Calu3 (cell line): ENCODE results near the gene COL20A1. TPM values are rescaled to one million over a fixed set of nuclear protein-coding genes. Genes with fewer than 3 reads are reported as not detected.

Experiments used
- BruUV-seq: library from RNA; stranded (reverse); fragments of 400-500 nt; replicated peaks from 2 replicates; lab custom pipeline; 2021; lab: Mats Ljungman, UMichigan
- CTCF ChIA-PET: fragments of 300-600 bp; sonication (Branson Sonifier 250); formaldehyde crosslinking; loops from one replicate; lab custom pipeline; 2022; ENCODE audit warnings: antibody characterized with exemption; lab: Charles Lee
- DNase-seq: peaks from one replicate; pipeline ENCODE4 v3.0.0; 2022
- H3K27ac Mint-ChIP-seq: one replicate; pipeline ENCODE4 v1.8.0; 2022; ENCODE audit warnings: mixed read lengths; ENCODE audit not compliant: unreplicated experiment
- H3K27me3 Mint-ChIP-seq: one replicate; pipeline ENCODE4 v1.8.0; 2022; ENCODE audit warnings: mixed read lengths; ENCODE audit not compliant: unreplicated experiment
- H3K36me3 Mint-ChIP-seq: one replicate; pipeline ENCODE4 v1.8.0; 2022; ENCODE audit warnings: mild to moderate bottlenecking, moderate library complexity, mixed read lengths; ENCODE audit not compliant: insufficient read depth, unreplicated experiment
- H3K4me1 Mint-ChIP-seq: one replicate; pipeline ENCODE4 v1.8.0; 2022; ENCODE audit warnings: mild to moderate bottlenecking, low read depth, mixed read lengths; ENCODE audit not compliant: unreplicated experiment
- H3K4me3 Mint-ChIP-seq: one replicate; pipeline ENCODE4 v1.8.0; 2022; ENCODE audit warnings: mild to moderate bottlenecking, low read depth, moderate library complexity, mixed read lengths; ENCODE audit not compliant: unreplicated experiment
- H3K9me3 Mint-ChIP-seq: one replicate; pipeline ENCODE4 v1.8.0; 2022; ENCODE audit warnings: low read depth, mixed read lengths; ENCODE audit not compliant: unreplicated experiment
- CTCF ChIP-seq: fragments of 200-600 bp; IDR thresholded peaks from one replicate; pipeline ENCODE4 v1.8.0; 2022; ENCODE audit warnings: antibody characterized with exemption; ENCODE audit not compliant: unreplicated experiment
- intact Hi-C: fragments of 100-400 bp; cut with micrococcal nuclease; formaldehyde crosslinking; loops from one replicate; pipeline ENCODE4 v1.10.0; 2022; ENCODE audit not compliant: unreplicated experiment
- total RNA-seq: library from RNA; stranded (reverse); gene quantifications from 2 replicates; pipeline ENCODE4 v1.2.3, GENCODE V29; 2022

The COL20A1 gene
- total RNA-seq, 1 experiment from 2014 or later: not detected

GRCh38 chr20:63320616-63321147, 27.7 kb downstream of the COL20A1 start:
- no peak for TF ChIP-seq CTCF
- Mint-ChIP-seq H3K27me3 (peaks cover 92% of the 10 kb centered on the region), H3K4me1 (no peaks in the 10 kb centered on the region), H3K36me3 (peaks cover 7% of the 10 kb centered on the region), H3K9me3 (no peaks in the 10 kb centered on the region), H3K4me3 (no peak overlapping the region), H3K27ac (no peak overlapping the region)
- no peak for DNase-seq
- BruUV-seq: no TSS peak
- intact Hi-C loops: no loop called here
- CTCF ChIA-PET: interaction anchor here (1.2 kb wide), 1 partner anchor 11 kb away, joined by 3 read pairs; no protein-coding TSS in a partner anchor

DNA sequence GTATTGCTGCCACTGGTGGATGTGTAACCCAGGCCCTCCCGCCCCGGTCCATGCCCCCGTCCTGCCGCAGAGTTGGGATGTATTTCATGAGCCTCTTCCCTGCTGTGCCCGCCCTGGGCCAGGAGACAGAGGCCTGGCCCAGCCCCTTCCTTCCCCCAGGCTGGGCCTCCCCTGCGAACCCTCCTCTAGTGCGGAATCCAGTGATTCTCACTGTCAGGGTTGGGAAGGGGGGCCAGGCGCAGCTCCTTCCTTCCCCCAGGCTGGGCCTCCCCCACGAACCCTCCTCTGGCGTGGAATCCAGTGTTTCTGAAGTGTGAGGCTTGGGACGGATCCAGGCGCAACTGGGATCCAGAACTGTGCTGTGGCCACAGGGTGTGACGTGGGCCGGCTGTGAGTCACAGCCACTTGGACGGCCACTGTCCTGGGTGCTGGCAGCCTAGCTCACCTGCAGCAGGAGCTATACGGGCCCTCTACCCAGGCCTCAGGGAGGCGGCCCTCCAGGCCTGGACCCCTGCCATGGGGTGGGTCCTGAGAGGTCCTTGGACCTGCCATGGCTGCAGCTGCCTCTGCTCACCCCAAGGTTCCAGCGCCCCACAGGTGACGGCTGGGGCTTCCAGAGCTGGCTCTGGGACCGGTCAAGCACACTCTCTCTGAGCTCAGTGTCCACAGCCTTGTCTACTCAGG, 28.3 kb downstream of the COL20A1 start:
- H3K27ac Mint-ChIP-seq: no peak overlapping the region
- no peak for DNase-seq
- no peak overlapping the region for H3K4me3 Mint-ChIP-seq
- CTCF ChIA-PET: interaction anchor here (1.2 kb wide), 1 partner anchor 11 kb away, joined by 3 read pairs; no protein-coding TSS in a partner anchor
- intact Hi-C loops: no loop called here
- peaks cover 86% of the 10 kb centered on the region for H3K27me3 Mint-ChIP-seq
- TF ChIP-seq CTCF: no peak
- H3K4me1 Mint-ChIP-seq: no peaks in the 10 kb centered on the region
- no peaks in the 10 kb centered on the region for H3K9me3 Mint-ChIP-seq
- H3K36me3 Mint-ChIP-seq: peaks cover 4% of the 10 kb centered on the region
- BruUV-seq: no TSS peak

DNA sequence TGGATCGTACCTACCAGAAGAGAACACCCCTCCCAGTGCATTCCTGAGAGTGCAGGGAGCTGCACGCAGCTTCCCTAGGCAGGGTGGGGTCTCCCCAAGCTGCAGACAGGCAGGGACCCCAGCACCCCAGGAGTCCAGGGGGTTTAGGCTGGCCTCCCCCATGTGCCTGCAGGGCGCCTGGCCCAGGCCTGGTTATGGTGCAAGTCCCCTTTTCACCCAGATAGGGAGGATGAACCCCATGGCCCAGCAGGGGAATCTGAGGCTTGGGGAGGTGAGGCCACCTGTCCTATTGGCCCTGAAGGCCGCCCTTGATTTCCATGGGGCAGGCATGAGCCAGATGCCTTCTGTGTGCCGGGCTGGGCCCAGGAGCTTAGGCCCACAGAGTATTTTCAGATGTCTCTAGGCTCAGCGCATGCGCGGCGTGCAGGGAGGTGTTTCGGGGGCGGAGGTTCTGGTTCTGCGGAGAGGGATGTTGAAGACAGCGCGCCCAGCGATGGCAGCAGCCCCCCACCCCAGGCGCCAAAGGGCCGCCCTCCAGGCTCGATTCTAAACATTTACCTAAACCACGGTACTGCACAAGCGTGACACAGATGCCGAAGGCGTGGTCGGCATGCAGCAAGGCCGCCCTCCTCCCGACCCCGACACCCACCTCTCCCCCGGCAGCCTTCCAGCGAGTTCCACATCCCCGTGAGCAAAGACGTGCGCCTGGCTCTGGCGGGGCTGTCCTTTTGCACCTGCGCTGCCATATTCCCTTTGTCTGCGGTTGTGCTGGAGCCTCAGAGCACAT, 29.4 kb downstream of the COL20A1 start:
- BruUV-seq: no TSS peak
- DNase-seq: no peak
- TF ChIP-seq CTCF: no peak
- Mint-ChIP-seq H3K4me3 (no peak overlapping the region), H3K4me1 (no peaks in the 10 kb centered on the region), H3K27me3 (peaks cover 84% of the 10 kb centered on the region), H3K36me3 (peaks cover 4% of the 10 kb centered on the region), H3K9me3 (no peaks in the 10 kb centered on the region), H3K27ac (no peak overlapping the region)
- CTCF ChIA-PET: interaction anchor here (1.2 kb wide), 1 partner anchor 12 kb away, joined by 3 read pairs; no protein-coding TSS in a partner anchor
- intact Hi-C loops: no loop called here

DNA sequence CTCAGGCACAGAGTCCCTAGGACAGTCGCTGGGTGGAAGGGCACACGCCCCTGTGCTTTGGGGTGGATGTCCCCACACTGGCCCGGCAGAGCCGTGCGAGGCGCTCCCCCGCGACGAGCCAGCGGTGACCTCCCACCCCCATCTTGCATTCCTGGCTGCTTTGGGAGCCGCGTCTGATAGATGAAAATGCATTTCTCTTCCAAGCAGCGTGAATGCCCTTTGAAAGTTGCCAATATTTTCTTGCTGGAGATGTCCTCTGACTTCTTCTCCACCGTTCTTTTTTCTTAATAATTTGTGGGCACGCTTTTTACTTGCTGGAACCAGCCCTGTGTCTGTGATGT, 29.9 kb downstream of the COL20A1 start:
- DNase-seq: no peak
- no peaks in the 10 kb centered on the region for H3K4me1 Mint-ChIP-seq
- H3K27ac Mint-ChIP-seq: no peak overlapping the region
- intact Hi-C loops: no loop called here
- CTCF ChIA-PET: no interaction called here
- H3K4me3 Mint-ChIP-seq: no peak overlapping the region
- H3K27me3 Mint-ChIP-seq: peaks cover 84% of the 10 kb centered on the region
- TF ChIP-seq CTCF: no peak
- H3K9me3 Mint-ChIP-seq: no peaks in the 10 kb centered on the region
- no TSS peak for BruUV-seq
- peaks cover 4% of the 10 kb centered on the region for H3K36me3 Mint-ChIP-seq
